ENCODE measurements around the gene HHAT.
A peak's percentile ranks its signal among the peaks of the same experiment; 100 is the strongest.
"Not testable (repeated sequence)": the region's sequence is repeated elsewhere in the genome, so short reads cannot be mapped to it uniquely, and the experiment has no call there.

The HHAT gene

GRCh38 chr1:210400043-210400840 is 71.5 kb downstream of the HHAT start:
- DNase-seq = peak; percentile 25

DNA sequence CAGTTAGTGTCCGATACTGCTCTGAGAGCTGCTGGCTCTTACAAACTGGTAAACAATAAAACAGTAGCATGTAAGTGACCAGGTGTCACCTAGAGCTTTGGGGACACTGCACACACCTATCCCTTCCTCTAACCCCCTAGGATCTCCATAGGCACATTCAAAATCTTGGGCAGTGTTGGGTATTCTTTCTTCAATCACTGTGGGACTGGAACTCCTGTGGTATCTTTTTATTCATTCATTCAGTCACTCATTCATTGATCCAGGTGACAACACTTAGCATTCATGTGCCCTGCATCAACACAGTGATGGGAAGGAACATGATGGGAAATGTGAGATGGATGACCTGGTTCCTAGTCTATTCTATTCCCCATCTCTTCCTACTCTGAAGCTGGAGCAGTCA is 73.9 kb downstream of the HHAT start:
- DNase-seq = no peak

GRCh38 chr1:210405316-210405715 is 76.6 kb downstream of the HHAT start:
- DNase-seq = no peak

- not testable (repeated sequence) for DNase-seq
Observed at GRCh38 chr1:210406341-210406740, 77.6 kb downstream of the HHAT start.

GRCh38 chr1:210407207-210407886 is 78.6 kb downstream of the HHAT start:
- peak; percentile 85 for DNase-seq

- DNase-seq = no peak
Observed at GRCh38 chr1:210407887-210408252, 79.2 kb downstream of the HHAT start.

GRCh38 chr1:210412240-210412639 is 83.5 kb downstream of the HHAT start:
- DNase-seq = no peak

DNA sequence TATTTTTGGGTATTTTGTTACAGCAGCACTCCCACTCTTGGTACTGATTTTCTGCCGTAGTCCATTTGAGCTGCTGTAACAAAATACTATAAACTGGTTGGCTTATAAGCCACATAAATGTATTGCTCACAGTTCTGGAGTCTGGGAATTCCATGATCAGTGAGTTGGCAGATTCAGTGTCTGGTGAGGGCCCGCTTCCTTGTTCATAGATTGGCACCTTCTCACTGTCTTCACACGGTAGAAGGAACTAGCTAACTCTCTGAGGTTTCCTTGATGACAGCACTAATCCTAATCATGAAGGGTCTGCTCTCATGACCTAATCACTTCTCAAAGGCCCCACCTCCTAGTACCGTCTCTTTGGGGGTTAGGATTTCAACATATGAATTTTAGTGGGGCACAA is 85.2 kb downstream of the HHAT start:
- no peak for DNase-seq

DNA sequence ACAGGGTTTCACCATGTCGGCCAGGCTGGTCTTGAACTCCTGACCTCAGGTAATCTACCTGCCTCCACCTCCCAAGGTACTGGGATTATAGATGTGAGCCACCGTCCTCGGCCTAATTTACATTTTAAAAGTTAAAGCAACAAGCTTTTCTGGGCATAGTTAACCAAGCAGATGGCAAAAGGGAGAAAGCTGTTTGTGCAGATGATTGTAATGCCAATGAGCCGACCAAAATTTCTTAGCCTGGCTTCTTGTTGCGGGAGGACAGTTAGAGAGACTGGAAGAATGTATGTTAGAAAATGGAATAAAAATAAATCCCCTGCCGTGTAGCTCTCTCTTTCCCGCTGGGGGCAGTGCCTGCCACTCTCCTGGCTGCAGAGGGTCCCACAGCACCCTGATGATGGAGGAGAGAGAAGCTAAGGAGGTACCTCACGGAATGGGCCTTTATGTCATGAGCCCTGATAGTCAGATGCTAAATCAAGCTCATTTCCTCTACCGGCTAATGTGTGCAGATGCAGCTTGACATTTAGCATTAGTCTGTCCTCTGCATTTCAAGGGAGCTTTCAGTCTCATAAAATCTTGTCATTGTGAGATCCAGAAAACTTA is 87.2 kb downstream of the HHAT start:
- DNase-seq = no peak

- no peak for DNase-seq
Observed at GRCh38 chr1:210416681-210417080, 88.0 kb downstream of the HHAT start.

GRCh38 chr1:210417881-210418280 is 89.2 kb downstream of the HHAT start:
- DNase-seq = no peak

DNA sequence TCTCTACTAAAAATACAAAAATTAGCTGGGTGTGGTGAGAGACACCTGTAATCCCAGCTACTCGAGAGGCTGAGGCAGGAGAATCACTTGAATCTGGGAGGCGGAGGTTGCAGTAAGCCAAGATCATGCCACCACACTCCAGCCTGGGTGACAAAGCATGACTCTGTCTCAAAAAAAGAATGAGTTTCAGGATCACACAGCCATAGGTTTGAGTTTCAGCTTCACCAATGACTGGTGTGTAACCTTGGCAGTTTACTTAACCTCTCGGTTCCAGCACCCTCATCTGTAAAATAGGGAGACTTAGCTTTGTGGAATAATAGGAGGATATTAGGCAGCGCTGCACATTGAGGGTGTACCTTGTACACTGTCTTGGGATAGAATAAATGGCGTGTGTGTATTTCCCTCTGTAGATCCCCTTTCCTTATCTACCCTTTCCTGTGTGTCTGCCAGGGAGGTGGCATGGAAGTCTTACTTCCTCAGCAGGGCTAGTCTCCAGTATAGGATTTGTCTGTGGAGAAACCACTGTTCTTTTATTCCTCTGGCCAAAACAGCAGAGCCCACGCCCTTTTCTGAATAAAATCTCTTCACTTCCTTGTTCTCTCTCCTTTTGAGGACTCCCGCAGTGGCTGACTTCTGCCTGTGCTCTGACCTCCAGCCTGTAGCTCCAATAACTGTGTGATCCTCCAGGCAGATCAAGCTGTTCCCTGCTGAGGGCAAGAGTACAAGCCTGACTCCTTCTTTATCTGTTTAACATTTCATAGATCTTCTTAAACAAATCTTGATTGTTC is 90.4 kb downstream of the HHAT start:
- DNase-seq = no peak

DNA sequence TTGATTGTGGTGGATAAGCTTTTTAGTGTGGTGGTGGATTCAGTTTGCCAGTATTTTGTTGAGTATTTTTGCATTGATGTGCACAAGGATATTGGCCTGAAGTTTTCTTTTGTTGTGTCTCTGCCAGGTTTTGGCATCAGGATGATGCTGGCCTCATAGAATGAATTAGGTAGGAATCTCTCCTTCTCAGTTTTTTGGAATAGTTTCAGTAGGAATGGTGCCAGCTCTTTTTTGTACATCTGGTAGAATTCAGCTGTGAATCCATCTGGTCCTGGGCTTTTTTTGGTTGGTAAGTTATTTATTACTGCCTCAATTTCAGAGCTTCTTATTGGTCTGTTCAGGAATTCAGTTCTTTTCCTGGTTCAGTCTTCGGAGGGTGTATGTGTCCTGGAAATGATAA is 98.0 kb downstream of the HHAT start:
- DNase-seq = not testable (repeated sequence)

DNA sequence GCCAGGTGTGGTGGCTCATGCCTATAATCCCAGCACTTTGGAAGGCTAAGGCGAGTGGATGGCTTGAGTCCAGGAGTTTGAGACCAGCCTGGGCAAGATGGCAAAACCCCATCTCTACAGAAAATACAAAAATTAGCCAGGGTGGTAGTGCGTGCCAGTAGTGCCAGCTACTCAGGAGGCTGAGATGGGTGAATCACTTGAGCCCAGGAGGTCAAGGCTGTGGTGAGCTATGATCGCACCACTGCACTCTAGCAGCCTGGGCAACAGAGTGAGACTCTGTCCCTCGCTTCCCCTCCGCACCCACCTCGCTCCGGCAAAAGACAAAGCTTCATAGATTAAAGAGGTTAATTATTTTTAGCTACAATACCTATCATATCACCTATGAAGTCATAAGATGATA is 100.0 kb downstream of the HHAT start:
- no peak for DNase-seq

- DNase-seq = no peak
Observed at GRCh38 chr1:210434223-210434622, 105.5 kb downstream of the HHAT start.

DNA sequence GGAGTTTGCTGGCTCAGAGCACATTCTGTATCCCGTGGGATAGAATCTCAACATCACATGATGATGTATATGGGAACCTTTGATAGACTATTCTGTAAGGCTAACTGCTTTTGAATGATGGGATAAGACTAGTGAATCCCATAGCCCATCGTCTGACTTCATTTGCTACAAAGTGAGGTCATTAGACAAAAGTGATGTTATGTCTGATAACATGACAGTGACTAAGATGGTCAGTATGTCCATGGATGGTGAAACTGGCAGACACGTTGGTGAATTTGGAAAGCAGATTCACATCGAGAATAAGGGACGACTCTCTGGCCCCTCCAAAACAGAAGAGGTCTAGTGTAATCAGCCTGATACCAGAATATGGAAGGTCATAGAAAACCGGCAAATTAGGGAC is 108.4 kb downstream of the HHAT start:
- DNase-seq = no peak

- DNase-seq = no peak
Observed at GRCh38 chr1:210437781-210438180, 109.1 kb downstream of the HHAT start.

GRCh38 chr1:210438928-210439841 is 110.5 kb downstream of the HHAT start:
- no peak for DNase-seq

DNA sequence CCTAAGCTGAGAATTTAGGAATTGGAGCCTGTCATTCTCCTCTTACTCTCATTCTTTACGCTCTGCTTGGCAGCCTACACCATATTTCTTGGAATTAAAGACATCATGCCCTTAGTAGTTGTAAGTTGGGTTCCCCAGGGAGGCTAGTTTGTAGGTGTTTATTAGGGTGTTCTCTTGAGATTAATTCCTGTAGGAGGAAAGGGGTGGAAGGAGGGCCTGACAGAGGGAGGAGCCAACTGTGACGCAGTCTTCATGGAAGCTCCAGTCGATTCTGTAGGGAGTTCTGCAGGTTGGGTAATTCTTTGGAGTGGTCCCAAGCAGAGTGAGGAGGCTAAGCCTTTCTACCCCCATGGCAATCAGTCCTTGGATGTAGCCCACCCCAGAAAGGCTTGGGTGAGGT is 111.4 kb downstream of the HHAT start:
- DNase-seq = no peak

- DNase-seq = no peak
Observed at GRCh38 chr1:210441028-210441427, 112.3 kb downstream of the HHAT start.

DNA sequence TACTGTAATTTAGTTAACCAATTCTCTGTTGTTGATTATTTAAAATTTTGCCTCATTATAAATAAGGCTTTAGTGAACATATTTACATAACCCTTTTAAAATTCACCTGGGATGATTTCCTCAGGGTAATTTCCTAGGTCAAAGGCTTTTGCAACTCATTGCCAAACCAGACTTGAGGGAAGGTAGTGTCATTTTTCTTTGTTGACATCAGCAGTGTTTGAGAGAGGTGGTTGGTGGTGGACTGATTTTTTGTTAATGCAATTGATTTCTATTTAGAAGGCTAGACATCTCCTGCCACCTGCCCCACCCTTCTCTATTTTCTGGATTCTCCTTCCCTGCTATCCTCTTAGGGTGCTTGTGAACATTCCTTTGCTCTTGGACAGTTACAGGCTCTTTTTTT is 116.8 kb downstream of the HHAT start:
- DNase-seq = peak; percentile 4

DNA sequence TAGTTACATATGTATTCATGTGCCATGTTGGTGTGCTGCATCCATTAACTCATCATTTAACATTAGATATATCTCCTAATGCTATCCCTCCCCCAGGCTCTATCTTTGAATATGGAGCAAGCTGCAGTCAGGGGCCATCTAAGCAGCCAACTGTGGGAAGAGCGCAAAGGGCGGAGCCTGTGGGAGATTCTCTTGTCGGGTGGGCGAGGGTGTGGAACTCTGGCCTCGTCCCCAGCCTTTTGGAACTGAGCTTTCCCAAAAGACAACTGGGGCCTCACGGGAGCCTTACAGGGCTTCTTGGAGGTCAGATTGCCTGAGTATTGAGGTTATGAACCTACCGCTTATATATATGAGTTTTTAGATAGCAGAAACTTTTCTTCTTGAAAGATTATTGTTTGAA is 117.2 kb downstream of the HHAT start:
- no peak for DNase-seq
